Cerebellar cortex (tissue), 1 donor: ENCODE results near the gene POLRMT.
"Not testable (repeated sequence)": the region's sequence is repeated elsewhere in the genome, so short reads cannot be mapped to it uniquely, and the experiment has no call there.

Experiments used
- DNase-seq: peaks from one replicate; pipeline ENCODE4 v3.0.0-alpha.2; 2015; ENCODE audit warnings: low spot score

The POLRMT gene

GRCh38 chr19:593055-593454, 40.3 kb downstream of the POLRMT start:
- DNase-seq, result no peak

- DNase-seq, result no peak
Observed at GRCh38 chr19:592101-592500, 41.2 kb downstream of the POLRMT start.

GRCh38 chr19:591099-591958, 42.0 kb downstream of the POLRMT start:
- no peak for DNase-seq

GRCh38 chr19:590750-591098, 42.6 kb downstream of the POLRMT start:
- no peak for DNase-seq

- DNase-seq, result no peak
Observed at GRCh38 chr19:590396-590745, 43.0 kb downstream of the POLRMT start.

GRCh38 chr19:589693-590395, 43.5 kb downstream of the POLRMT start, which contains the start of gene HCN2:
Gene HCN2, plus strand, starts transcription at chr19:589881. Its CDS starts 65 bp downstream, at chr19:589946.
- DNase-seq, result no peak

- no peak for DNase-seq
Observed at GRCh38 chr19:588741-589692, 44.3 kb downstream of the POLRMT start.

GRCh38 chr19:588093-588740, 45.1 kb downstream of the POLRMT start:
- peak; percentile 69 for DNase-seq

GRCh38 chr19:585551-586110, 47.7 kb downstream of the POLRMT start:
- DNase-seq, result no peak

GRCh38 chr19:585146-585545, 48.2 kb downstream of the POLRMT start:
- not testable (repeated sequence) for DNase-seq

GRCh38 chr19:584240-585001, 48.9 kb downstream of the POLRMT start:
- DNase-seq, result peak; percentile 52

GRCh38 chr19:583968-584239, 49.4 kb downstream of the POLRMT start:
- DNase-seq, result no peak

GRCh38 chr19:583198-583967, 50.0 kb downstream of the POLRMT start:
- DNase-seq, result no peak

GRCh38 chr19:582497-583197, 50.7 kb downstream of the POLRMT start:
- no peak for DNase-seq

- no peak for DNase-seq
Observed at GRCh38 chr19:581399-582111, 51.8 kb downstream of the POLRMT start.

GRCh38 chr19:580274-580835, 53.0 kb downstream of the POLRMT start:
- no peak for DNase-seq

GRCh38 chr19:579842-580155, 53.5 kb downstream of the POLRMT start:
- no peak for DNase-seq

- no peak for DNase-seq
Observed at GRCh38 chr19:579111-579841, 54.1 kb downstream of the POLRMT start.
